Lung microvascular endothelial cell (primary cell): ENCODE data around the gene OSR1. TPM values are rescaled to one million over a fixed set of nuclear protein-coding genes. Genes with fewer than 3 reads are reported as not detected.
"Not testable (repeated sequence)": the region's sequence is repeated elsewhere in the genome, so short reads cannot be mapped to it uniquely, and the experiment has no call there.

Experiments used
- DNase-seq, 2 donors: peaks; one replicate each; pipeline versions ENCODE4 v3.0.0 to v3.0.0-alpha.2; 2010; ENCODE audit warnings: low read depth in 2 of 2
- total RNA-seq: library from RNA; depleted of rRNA; stranded (reverse); fragments of >200 nt; gene quantifications from 2 replicates; pipeline ENCODE4 v1.2.1, GENCODE V29; 2014

The OSR1 gene
- total RNA-seq = 0.65 and 1.6 TPM in 2 replicates

DNA sequence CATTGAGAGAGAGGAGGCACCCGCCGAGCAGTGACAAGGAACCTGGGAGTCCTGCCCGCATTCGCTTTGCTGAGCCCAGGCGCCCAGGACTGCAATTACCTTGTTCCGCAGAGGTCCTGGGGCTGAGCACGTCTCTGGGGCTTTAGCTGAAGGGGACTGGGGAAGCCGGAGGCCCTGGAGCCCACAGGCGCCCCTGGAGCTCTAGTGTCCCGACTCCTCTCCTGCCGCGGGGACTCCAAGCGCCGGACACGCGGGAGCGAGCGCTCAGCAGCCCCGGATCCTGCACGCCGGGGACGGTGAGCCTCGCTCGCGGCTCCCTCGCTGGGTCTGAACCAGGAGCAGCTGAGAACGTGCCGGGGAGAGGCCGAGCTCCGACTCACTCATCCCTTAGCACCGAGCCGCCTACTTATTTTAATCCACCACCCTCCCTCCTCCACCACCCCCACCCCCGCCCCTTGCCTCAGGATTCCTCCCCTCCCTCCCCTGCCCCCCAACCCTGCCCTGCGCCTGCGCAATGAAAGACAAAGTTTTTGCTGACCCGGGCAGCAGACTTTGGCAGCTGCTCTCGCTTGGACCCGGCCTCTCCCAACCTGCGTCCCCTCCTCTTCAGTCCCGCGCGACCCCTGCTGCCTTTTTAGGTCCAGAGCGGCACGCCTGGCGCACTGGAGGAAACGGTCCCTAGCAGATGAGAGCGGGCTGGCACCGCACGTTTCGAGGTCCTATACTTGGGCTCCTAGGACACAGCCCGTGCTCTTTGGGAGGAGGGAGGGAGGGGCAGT lies at the start of gene OSR1:
TSS of gene OSR1 (minus strand) at position 382 of the 779 bp plus-strand sequence. CDS start 4,818 bp downstream, outside the sequence.
- peak in 1 of 2 donors; percentile 31 for DNase-seq

- DNase-seq = no peak
Observed at GRCh38 chr2:19403785-19404184, 45.4 kb upstream of the OSR1 start.

DNA sequence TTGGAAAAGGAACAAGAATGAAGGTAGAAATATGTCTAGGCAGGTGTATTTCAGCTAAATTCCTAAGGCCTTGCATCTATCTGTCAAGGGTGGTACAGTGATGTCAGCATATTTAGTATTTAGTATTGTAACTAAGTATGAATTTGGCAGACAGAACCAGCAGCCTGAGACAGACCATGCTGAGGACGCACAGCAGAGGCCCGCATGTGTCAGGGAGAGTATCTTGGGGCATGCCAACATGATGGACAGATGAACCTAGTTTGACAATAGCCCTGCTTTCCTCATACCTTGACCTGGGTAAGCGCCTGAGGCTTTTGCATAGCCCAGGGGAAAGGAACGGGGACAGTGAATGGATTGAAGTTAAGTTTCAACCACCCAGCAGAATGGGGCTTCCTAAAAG lies 33.8 kb upstream of the OSR1 start:
- DNase-seq = no peak

DNA sequence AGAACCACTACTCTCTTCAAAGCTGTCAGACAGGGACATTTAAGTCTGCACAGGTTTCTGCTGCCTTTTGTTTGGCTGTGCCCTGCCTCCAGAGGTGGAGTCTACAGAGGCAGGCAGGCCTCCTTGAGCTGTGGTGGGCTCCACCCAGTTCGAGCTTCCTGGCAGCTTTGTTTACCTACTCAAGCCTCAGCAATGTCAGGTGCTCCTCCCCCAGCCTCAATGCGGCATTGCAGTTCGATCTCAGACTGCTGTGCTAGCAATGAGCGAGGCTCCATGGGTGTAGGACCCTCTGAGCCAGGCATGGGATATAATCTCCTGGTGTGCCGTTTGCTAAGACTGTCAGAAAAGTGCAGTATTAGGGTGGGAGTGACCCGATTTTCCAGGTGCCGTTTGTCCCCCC lies 31.0 kb upstream of the OSR1 start:
- not testable (repeated sequence) for DNase-seq

- no peak for DNase-seq
Observed at GRCh38 chr2:19380532-19380931, 22.1 kb upstream of the OSR1 start.

DNA sequence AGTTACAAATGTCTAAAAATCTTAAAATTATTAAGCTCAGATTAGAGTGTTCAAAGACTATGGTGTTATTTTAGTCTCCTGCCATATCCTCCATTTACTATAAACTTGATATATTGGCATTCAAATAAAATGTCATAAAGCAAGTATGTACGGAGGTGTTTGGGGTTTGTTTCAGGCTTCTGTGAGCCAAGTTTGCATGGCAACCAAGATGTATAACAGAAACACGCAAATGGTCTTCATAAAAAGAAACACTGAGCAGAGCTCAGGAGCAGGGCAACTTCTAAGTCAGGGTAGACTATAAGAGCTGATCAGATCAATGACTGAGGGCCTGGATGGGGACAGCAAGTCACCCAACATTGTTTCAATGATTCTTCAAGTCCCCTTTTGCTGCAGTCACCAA lies 20.5 kb upstream of the OSR1 start:
- DNase-seq = no peak

DNA sequence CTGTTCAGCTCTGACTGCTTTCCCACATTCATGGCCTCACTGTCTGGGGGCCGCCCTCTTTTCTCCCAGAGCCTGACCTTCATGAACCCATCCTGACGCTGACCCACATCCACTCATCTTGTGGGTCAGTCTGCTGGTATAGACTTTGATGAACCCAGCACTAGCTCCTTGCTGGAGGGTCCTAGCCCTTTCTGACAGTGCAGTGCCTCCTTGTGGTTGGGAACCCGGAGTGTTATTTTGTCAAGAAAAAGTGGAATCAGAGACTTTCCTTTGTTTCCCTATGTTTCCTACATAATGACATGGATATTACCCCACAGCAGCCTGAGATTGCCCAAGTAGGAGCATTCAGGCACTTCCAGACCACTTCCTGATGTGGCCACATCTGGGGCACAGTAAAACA lies 19.3 kb upstream of the OSR1 start:
- DNase-seq = no peak

- DNase-seq = no peak
Observed at GRCh38 chr2:19373352-19373751, 14.9 kb upstream of the OSR1 start.

- no peak for DNase-seq
Observed at GRCh38 chr2:19371996-19372582, 13.7 kb upstream of the OSR1 start.

DNA sequence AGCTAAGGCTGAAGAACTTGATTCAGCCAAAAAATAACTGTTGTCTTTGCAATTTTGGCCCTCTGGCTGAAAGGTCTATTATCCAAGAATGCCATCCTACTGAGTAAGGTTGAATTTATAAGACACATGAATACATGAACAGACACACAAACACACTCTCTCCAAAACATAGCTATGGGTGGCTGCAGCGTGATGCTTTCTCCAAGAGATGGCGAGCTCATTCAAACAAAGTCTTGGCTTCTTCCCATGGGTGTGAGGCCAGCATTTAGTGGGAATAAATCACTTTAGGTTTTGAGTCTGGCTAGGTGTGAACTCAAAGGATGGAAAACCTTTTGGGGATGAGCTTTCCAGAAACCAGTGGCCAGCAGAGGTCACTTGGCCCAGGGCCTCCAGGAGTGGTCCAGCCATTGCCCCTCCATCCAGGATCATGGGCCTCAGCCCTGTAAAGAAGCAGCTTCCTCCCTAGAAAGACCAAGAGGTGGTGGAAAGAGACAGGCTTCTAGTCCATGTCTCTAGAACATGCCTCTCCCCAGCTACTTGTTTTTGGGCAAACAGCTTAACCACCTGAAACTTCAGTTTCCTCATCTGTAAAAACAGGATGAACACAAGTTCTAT lies 11.0 kb upstream of the OSR1 start:
- no peak for DNase-seq

DNA sequence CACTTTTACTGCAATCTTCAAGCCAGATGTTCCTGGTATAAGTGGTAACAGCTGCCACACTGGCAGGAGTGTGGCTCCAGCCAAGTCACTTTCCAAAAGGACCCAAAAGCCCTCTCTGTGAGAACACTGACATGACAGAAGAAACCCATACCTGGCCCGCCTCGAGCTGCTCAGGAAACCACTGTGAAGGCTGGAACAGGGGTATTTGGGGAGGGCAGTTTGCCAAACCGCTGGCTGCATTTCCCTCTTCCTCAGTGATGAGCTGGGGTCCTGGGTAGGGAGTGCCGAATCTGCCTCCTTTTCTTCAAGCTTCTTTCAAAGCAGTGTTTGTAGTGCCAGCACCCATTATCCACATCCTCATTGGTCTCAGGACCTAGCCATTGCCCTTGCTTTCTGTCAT lies 10.3 kb upstream of the OSR1 start:
- DNase-seq = no peak

DNA sequence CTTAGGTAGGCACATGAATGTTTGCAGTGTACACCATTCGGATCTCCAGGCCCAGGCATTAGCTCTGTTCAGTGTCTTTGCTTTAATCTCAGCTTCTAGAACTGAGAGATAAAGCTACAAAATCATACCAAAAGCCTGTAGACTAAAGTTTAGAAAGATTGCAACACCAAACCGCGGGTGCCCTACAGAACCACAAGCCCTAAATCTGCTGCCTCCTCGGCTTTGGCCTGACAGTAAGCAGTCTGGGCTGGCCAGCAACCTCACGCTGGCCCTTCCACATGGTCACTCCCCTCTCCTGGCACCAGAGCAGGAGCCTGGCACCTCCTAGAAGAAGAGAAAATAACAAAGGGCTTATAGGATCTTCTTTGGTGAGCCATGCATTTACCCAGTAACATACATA lies 8.9 kb upstream of the OSR1 start:
- DNase-seq = no peak

- DNase-seq = no peak
Observed at GRCh38 chr2:19365126-19365525, 6.7 kb upstream of the OSR1 start.

- DNase-seq = no peak
Observed at GRCh38 chr2:19364014-19364413, 5.6 kb upstream of the OSR1 start.

GRCh38 chr2:19363474-19363778 lies 5.0 kb upstream of the OSR1 start:
- DNase-seq = no peak

GRCh38 chr2:19362755-19363473 lies 4.5 kb upstream of the OSR1 start:
- peak; percentile 75 to 76 for DNase-seq

GRCh38 chr2:19362094-19362754 lies 3.8 kb upstream of the OSR1 start:
- peak; percentile 54 to 70 for DNase-seq

DNA sequence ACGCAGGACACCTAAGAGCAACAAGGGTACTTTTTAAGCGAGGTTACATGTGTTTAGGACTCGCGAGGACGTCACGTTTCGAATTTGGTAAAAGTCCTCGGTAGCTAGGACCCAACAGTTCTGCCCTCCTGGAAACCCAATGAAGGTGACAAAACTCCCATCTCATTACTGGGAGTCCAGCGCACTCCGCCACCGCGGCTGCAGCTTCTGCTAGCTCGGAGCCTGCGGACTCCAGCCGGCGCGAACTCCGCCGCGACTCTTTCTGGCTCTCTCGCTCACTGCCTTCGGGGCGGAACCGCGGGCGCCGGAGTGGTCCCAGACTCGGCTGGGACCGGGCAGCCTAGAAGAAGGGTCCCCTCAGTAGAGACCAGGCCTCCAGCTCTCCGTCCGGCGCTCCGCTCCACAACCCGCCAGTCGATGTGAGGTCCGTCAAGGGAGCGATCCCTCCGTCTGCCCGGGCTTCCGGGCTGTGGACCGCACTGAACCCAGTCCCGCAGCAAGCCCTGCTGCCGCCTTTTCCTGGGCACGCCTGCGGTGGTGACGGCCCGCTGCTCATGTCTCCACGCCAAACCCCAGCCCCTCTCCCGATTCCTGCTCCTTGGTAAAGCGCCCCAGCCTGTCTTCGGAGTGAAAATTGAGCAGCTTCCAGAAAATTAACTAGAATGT lies 3.0 kb upstream of the OSR1 start:
- DNase-seq = peak; percentile 30 to 33

- no peak for DNase-seq
Observed at GRCh38 chr2:19360966-19361321, 2.5 kb upstream of the OSR1 start.

DNA sequence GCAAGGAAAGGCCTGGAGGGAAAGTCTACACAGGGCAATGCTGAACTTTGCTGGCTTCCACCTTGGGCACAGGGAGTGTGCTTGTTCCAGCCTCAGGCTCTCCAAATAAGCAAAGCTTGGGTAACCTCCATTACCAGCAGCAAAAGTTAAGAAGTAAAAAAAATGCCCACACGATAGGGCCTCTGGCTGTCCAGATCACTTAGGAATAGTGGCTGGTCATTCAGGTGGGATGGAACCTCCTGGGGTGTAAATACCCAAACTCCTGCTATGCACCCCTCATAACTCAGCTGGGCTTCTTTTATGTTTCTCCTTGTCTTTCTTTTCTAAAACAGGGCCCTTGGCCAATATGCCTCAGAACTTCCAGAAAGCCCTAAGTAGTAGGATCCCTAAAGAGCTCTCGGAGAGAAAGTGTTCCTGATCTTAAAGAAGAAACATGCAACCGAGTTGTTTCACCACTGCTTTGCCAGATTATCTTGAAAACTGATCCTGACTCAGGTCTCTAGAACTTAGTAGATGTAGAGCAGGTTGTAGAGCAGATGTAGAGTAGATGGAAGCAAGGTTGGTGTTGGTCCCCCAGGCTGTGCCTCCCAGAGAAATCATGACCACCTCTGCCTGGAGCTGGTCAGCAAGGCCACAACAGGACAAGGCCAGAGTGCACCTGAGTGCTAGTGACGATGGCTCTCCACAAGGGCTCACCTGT lies 2.0 kb upstream of the OSR1 start:
- no peak for DNase-seq

- no peak for DNase-seq
Observed at GRCh38 chr2:19359456-19359855, 1.0 kb upstream of the OSR1 start.
